NCI-H2081 (cell line): ENCODE measurements around the gene RPS16.

Experiments used
- DNase-seq, 2 experiments: peaks; one replicate each; lab custom pipeline; 2025; lab: John Stamatoyannopoulos, UW

The RPS16 gene

GRCh38 chr19:39449116-39449797 is 13.5 kb upstream of the RPS16 start:
- no peak for DNase-seq

- no peak for DNase-seq
Observed at GRCh38 chr19:39448271-39448670, 12.5 kb upstream of the RPS16 start.

GRCh38 chr19:39446365-39447084 is 10.8 kb upstream of the RPS16 start:
- no peak for DNase-seq

- peak; percentile 97 to 98 for DNase-seq
Observed at GRCh38 chr19:39445196-39446111, 9.7 kb upstream of the RPS16 start, which contains the start of gene SUPT5H. SUPT5H (plus strand) TSS chr19:39445582; CDS start chr19:39445891, 309 bp downstream.

GRCh38 chr19:39444598-39445195 is 8.9 kb upstream of the RPS16 start:
- no peak for DNase-seq

- no peak for DNase-seq
Observed at GRCh38 chr19:39438270-39438934, 2.7 kb upstream of the RPS16 start.

GRCh38 chr19:39436350-39436716 is 584 bp upstream of the RPS16 start:
- no peak for DNase-seq

- DNase-seq = no peak
Observed at GRCh38 chr19:39434123-39435076, 1.3 kb downstream of the RPS16 start.

GRCh38 chr19:39433480-39434079 is 2.2 kb downstream of the RPS16 start:
- DNase-seq = no peak

- no peak for DNase-seq
Observed at GRCh38 chr19:39432677-39433025, 3.1 kb downstream of the RPS16 start.

- DNase-seq = no peak
Observed at GRCh38 chr19:39430675-39431593, 4.8 kb downstream of the RPS16 start.

- no peak for DNase-seq
Observed at GRCh38 chr19:39428283-39429112, 7.3 kb downstream of the RPS16 start.

GRCh38 chr19:39427707-39428106 is 8.0 kb downstream of the RPS16 start:
- DNase-seq = no peak

- DNase-seq = no peak
Observed at GRCh38 chr19:39426170-39426569, 9.6 kb downstream of the RPS16 start.

GRCh38 chr19:39425744-39426143 is 10.0 kb downstream of the RPS16 start:
- DNase-seq = no peak

- DNase-seq = no peak
Observed at GRCh38 chr19:39424934-39425333, 10.8 kb downstream of the RPS16 start.

GRCh38 chr19:39423258-39424086 is 12.3 kb downstream of the RPS16 start:
- DNase-seq = no peak
